GM10266 (cell line): ENCODE results near the gene CSNK1A1L.

Source experiments
- DNase-seq: peaks from one replicate; pipeline ENCODE4 v3.0.0; 2012; ENCODE audit errors: extremely low spot score
- CTCF ChIP-seq: IDR thresholded peaks from 2 replicates; pipeline ENCODE4 v1.5.1; 2012; ENCODE audit warnings: mild to moderate bottlenecking, low read depth; ENCODE audit not compliant: control insufficient read depth, insufficient read depth; ENCODE audit errors: missing control alignments

The CSNK1A1L gene

DNA sequence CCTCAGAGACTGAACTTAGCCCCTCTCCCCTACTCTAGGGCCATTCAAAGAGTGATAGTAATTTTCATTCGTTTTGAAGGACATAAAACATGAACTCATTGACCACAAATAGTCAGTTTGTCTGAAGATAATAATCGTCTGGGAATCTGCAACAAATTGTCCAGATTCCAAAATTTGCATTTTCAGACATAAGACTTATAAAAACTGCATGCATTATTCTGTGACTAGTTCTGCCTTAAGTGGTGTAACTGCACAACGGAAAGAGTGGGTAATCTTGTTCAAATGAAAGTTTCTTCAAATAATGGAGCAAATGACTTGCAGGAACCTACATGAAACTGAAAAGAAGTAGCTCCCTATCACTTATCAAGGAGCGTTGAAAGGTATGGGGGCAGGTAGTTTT, 8.4 kb downstream of the CSNK1A1L start:
- DNase-seq: no peak
- no peak for TF ChIP-seq CTCF

- DNase-seq: no peak
- TF ChIP-seq CTCF: no peak
Measured at GRCh38 chr13:37094840-37095239, 10.6 kb downstream of the CSNK1A1L start.

- TF ChIP-seq CTCF: no peak
- no peak for DNase-seq
Measured at GRCh38 chr13:37094099-37094498, 11.4 kb downstream of the CSNK1A1L start.

DNA sequence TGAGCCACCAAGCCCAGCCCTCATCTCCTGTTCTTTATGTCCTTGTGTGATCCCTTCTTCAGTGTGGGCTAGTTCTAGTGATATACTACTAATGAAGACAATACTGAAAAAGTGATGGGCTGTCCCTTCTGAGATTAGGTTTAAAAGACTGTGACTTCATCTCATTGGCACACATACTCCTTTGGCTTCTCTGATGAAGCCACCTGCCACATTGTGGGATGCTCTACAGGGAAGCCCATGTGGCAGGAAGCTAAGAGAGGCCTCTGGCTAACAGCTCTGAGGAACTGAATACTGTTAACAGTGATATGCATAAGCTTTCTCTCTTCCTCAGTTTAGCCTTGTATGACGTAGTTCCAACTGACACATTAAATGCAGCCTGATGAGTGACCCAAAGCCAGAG, 13.6 kb downstream of the CSNK1A1L start:
- TF ChIP-seq CTCF: no peak
- DNase-seq: no peak

GRCh38 chr13:37090912-37091311, 14.6 kb downstream of the CSNK1A1L start:
- no peak for TF ChIP-seq CTCF
- no peak for DNase-seq

GRCh38 chr13:37089495-37089894, 16.0 kb downstream of the CSNK1A1L start:
- no peak for DNase-seq
- TF ChIP-seq CTCF: no peak

DNA sequence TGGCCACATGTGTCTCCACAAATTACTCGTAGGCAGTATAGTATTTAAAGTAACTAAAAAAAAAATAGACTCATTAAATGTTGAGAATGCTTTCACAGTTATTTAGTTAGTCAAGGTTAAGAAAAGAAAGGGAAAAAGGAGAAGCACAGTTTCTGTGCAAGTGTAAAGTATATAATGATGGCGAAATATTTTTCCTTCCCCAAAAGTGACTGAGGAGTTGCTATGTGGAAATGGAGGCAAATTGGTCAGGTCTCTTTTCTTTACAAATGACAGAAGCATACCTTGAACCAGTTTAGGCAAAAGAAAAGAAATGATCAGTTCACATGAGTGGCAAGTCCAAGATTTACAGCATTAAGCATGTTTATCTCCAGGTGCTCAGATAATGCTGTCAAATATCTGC, 18.0 kb downstream of the CSNK1A1L start:
- no peak for TF ChIP-seq CTCF

More for the DNA sequence above, 18.0 kb downstream of the CSNK1A1L start:
- DNase-seq: no peak
